Loucy (cell line): ENCODE results near the gene CAPN7.

Source experiments
- EZH2phosphoT487 ChIP-seq: fragments of 200-600 bp; IDR thresholded peaks from 2 replicates; pipeline ENCODE4 v1.6.1; 2018; ENCODE audit warnings: antibody characterized with exemption, mild to moderate bottlenecking, moderate library complexity, borderline replicate concordance
- TF ChIP-seq, protein P1 (sequence below): fragments of 200-600 bp; sonication (generic); conservative IDR thresholded peaks from 2 replicates; pipeline ENCODE4 v1.5.1; 2014; ENCODE audit warnings: mild to moderate bottlenecking, antibody characterized with exemption, low read length

DNA sequence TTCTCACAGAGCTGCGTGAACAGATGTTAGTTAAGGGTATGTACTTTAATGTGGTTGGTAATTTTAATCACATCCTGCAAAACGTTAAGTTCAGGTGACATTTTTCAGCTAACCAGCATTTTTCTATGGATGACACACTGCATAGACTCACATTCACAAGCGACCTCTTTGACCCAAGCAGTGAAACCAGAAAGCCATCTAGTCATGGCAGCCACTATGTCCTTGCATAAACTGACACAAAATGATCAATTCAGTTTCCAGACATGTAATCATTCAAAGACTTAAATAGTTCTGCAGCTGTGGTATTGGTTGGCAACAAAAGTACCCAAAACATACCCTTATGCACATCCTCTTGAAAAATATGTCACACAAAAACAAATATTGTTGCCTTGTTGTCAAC lies 7.4 kb upstream of the CAPN7 start:
- TF ChIP-seq, protein P1, sequence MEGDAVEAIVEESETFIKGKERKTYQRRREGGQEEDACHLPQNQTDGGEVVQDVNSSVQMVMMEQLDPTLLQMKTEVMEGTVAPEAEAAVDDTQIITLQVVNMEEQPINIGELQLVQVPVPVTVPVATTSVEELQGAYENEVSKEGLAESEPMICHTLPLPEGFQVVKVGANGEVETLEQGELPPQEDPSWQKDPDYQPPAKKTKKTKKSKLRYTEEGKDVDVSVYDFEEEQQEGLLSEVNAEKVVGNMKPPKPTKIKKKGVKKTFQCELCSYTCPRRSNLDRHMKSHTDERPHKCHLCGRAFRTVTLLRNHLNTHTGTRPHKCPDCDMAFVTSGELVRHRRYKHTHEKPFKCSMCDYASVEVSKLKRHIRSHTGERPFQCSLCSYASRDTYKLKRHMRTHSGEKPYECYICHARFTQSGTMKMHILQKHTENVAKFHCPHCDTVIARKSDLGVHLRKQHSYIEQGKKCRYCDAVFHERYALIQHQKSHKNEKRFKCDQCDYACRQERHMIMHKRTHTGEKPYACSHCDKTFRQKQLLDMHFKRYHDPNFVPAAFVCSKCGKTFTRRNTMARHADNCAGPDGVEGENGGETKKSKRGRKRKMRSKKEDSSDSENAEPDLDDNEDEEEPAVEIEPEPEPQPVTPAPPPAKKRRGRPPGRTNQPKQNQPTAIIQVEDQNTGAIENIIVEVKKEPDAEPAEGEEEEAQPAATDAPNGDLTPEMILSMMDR = no peak
- no peak for TF ChIP-seq EZH2phosphoT487
